Measurements from ENCODE around the gene CACNA1B. TPM values are rescaled to one million over a fixed set of nuclear protein-coding genes. Genes with fewer than 3 reads are reported as not detected.

The CACNA1B gene
- total RNA-seq, 1 experiment from 2014 or later: 7.8 TPM

GRCh38 chr9:138042640-138043039 lies 165.1 kb downstream of the CACNA1B start:
- no peak overlapping the region for H2BK12ac ChIP-seq (ENCODE audit: insufficient read length, low read depth, low read length)
- H2BK5ac ChIP-seq (ENCODE audit: insufficient read length, low read length): no peak overlapping the region
- no CpG with 5 or more reads among the region's 8 CpGs for WGBS (ENCODE audit: extremely low coverage, insufficient read length, low lambda C conversion rate)
- H4K20me1 ChIP-seq (ENCODE audit: control insufficient read depth, insufficient read depth, insufficient read length): no peaks in the 10 kb centered on the region
- H3K27ac Mint-ChIP-seq: no peak overlapping the region; a peak in 1 of 7 replicates
- H3K9ac ChIP-seq (ENCODE audit: extremely low read depth, insufficient read length, low read length): no peak overlapping the region
- H3K27me3 ChIP-seq (ENCODE audit: insufficient read depth, low read length): no peaks in the 10 kb centered on the region
- H3K4me1 Mint-ChIP-seq: peaks cover 0 to 12% of the 10 kb centered on the region in 2 experiments; a peak in 2 of 4 replicates
- H4K91ac ChIP-seq (ENCODE audit: insufficient read length, low read depth, low read length): no peak overlapping the region
- H3K14ac ChIP-seq (ENCODE audit: insufficient read depth, low read length): no peak overlapping the region
- no peak overlapping the region for H3K27ac ChIP-seq (ENCODE audit: insufficient read length, low read depth, low read length)
- no peak overlapping the region for H2AK5ac ChIP-seq (ENCODE audit: insufficient read length, low read length)
- H3K4me1 ChIP-seq (ENCODE audit: insufficient read depth, low read length): no peaks in the 10 kb centered on the region
- no peak overlapping the region for H2AFZ ChIP-seq (ENCODE audit: low read length)
- H3T11ph ChIP-seq (ENCODE audit: low read length): no peak overlapping the region
- H3K79me2 ChIP-seq (ENCODE audit: insufficient read depth, low read length): no peaks in the 10 kb centered on the region
- no peak overlapping the region for H3K18ac ChIP-seq (ENCODE audit: insufficient read length, low read depth, low read length)
- no peaks in the 10 kb centered on the region for H3K9me3 ChIP-seq (ENCODE audit: control insufficient read depth, low read depth, low read length)
- TF ChIP-seq, protein P1, sequence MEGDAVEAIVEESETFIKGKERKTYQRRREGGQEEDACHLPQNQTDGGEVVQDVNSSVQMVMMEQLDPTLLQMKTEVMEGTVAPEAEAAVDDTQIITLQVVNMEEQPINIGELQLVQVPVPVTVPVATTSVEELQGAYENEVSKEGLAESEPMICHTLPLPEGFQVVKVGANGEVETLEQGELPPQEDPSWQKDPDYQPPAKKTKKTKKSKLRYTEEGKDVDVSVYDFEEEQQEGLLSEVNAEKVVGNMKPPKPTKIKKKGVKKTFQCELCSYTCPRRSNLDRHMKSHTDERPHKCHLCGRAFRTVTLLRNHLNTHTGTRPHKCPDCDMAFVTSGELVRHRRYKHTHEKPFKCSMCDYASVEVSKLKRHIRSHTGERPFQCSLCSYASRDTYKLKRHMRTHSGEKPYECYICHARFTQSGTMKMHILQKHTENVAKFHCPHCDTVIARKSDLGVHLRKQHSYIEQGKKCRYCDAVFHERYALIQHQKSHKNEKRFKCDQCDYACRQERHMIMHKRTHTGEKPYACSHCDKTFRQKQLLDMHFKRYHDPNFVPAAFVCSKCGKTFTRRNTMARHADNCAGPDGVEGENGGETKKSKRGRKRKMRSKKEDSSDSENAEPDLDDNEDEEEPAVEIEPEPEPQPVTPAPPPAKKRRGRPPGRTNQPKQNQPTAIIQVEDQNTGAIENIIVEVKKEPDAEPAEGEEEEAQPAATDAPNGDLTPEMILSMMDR (conservative IDR thresholded peaks at IDR 0.05): no peak
- no peak overlapping the region for H3K4me2 ChIP-seq (ENCODE audit: insufficient read depth, insufficient read length, low read length)
- H3K4ac ChIP-seq (ENCODE audit: low read depth, low read length): no peak overlapping the region
- DNase-seq: no peak
- no peak overlapping the region for H4K5ac ChIP-seq (ENCODE audit: insufficient read length, low read depth, low read length)
- H3K79me1 ChIP-seq (ENCODE audit: insufficient read depth, low read depth, low read length, poor library complexity, severe bottlenecking): no peaks in the 10 kb centered on the region
- H2BK20ac ChIP-seq (ENCODE audit: low read depth, low read length, poor library complexity, severe bottlenecking): no peak overlapping the region
- H4K8ac ChIP-seq (replicated peaks; ENCODE audit: insufficient read length, low read depth, low read length): no peak overlapping the region
- peaks cover 3 to 16% (median 11%) of the 10 kb centered on the region in 3 experiments; a peak in 6 of 7 replicates for H3K36me3 Mint-ChIP-seq (ENCODE audit: insufficient read depth in 1 of 3, low read depth in 3 of 3)
- H3K23ac ChIP-seq (ENCODE audit: insufficient read length, low read depth, low read length): no peak overlapping the region
- no peaks in the 10 kb centered on the region; the same call in 1 of the 2 replicates for H3K27me3 Mint-ChIP-seq (ENCODE audit: low read depth)
- no peak overlapping the region for H2BK15ac ChIP-seq (ENCODE audit: low read depth, low read length)
- no peak overlapping the region for H3K4me3 Mint-ChIP-seq
- no peaks in the 10 kb centered on the region for H3K23me2 ChIP-seq (ENCODE audit: insufficient read length, low read depth, low read length, poor library complexity, severe bottlenecking)
- H3K9me3 Mint-ChIP-seq: no peaks in the 10 kb centered on the region; a peak in 1 of 5 replicates
- no peak overlapping the region for H2BK120ac ChIP-seq (ENCODE audit: low read depth, low read length, poor library complexity, severe bottlenecking)
- H3K56ac ChIP-seq (ENCODE audit: insufficient read length, low read depth, low read length): no peak overlapping the region
